ENCODE data around the gene MYO7A.

- TF ChIP-seq EZH2 (IDR thresholded peaks at IDR 0.05; ENCODE audit: insufficient read depth, poor library complexity, severe bottlenecking) (no peak), EZH2phosphoT487 (IDR thresholded peaks at IDR 0.05; ENCODE audit: insufficient read depth, low read depth) (no peak)
These were observed 70.4 kb downstream of the MYO7A start for GRCh38 chr11:77198440-77198849.
